Measurements from ENCODE around the gene DNAJB6. TPM values are rescaled to one million over a fixed set of nuclear protein-coding genes. Genes with fewer than 3 reads are reported as not detected.
"Not testable (repeated sequence)": the region's sequence is repeated elsewhere in the genome, so short reads cannot be mapped to it uniquely, and the experiment has no call there.

The DNAJB6 gene
- total RNA-seq, 1 donor from 2014 or later: 119 TPM

DNA sequence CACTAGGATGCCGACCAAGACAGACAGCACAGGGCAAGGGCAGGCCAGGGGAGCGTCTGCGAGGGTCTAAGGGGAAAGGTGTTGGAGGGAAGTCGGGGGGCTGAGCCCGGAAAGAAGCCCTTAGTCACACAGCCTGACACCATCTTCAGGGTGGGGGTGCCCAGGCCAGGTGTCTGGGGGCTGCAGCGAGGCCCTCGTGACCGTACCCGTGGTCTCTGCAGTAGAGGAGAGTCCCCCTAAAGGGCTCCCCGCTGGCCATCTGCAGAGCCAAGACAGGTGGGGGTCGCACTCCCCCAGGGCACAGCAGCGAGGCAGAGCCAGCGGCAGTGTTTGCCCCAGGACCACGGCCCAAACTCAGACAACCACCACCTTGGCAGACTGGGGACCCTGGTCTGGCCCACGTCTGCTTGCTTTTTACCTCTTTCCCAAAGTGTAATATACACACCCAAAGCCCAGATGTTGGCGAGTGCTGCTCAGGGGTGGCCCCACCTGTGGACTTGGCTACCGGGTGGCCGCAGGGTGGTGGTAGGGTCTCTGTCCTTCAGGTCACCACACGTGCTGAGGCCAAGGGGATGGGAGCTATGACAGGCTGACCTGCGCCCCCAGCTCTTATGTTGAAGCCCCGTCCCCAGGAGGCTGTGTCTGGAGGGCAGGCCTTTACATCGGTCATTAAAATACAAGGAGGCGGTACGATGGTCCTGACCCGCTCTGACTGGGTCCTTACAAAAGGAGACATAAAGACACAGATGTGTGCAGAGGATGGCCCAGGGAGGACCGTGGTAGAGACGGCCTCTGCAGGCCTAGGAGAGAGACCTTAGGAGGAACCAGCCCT lies 107.4 kb downstream of the DNAJB6 start:
- no peak for DNase-seq

DNA sequence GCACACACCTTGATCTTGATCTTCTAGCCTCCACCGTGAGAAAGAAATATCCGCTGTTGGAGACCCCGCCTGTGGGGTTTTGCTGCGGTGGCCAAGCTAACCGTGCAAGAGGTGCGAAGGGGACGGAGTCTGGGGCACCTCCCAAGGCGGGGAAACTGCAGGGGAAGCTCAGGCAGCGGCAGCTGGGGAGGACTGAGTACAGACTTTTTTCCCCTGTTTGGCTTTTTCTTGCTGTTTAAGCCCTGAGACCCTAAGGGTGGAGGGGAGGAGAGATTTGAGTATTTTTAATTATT lies 108.0 kb downstream of the DNAJB6 start:
- no peak for DNase-seq

DNA sequence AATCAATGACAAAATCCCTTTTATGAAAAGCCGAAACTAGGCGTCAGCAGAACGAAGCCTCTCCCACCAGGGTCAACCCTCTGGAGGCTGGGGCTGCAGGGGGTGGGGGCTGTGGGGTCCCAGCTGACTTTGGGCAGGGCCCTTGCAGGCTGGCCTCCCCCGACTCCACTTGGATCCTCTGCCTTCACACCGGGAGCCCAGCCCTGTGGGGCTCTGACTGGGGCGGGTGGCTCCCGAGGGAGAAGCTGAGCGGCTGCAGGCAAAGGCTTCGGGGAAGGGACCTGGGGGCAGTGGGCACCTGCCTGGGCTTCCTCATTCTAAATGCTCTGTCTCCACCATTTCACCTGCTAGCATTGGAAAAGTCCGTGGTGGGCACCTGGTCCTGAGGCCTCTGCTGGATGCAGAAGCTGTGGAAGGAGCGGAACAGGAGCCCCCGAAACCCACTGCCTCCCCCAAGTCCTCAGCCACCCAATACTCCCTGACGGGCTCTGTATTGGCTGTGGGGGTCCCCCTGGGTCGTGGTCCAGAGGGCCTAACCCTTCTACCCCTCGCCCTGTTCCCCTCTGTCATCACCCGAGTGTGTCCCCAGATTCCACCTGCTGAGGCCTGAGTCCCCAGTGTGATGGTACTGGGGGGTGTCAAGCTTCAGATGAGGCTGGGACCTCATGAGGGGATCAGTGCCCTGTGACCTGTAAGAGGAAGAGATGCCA lies 108.6 kb downstream of the DNAJB6 start:
- DNase-seq: no peak

DNA sequence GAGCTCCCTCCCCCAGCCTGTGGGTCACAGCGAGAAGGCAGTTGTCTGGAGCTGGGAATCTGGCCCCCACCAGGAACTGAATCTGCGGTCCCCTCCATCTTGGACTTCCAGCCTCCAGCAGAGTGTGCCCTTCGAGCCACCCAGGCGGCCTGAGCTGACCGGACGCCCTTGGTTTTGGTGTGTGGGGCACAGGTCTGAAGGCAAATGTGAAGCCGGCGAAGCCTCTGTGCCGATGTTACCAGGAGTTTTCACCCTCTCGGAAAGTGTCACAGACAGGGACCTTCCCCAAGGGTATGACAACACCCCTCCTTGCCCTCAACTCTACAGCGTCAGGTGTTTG lies 109.1 kb downstream of the DNAJB6 start:
- no peak for DNase-seq

DNA sequence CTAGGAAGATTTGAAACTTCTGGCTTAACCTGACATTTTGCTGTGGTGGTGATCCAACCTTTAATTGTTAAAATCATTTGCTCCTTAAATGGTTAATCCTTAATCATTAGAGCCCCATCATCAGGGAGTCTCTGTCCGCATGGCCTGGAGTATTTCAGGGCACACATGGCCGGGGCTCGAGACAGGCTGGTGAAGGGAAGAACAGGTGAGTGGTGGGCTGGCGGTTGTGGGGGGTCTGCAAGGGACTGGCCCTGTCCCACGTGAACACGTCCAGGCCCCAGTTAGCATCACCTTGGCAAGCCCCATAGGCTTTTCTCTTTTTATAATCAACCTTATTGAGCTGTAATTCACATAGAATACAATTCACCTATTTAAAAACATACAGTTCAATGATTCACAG lies 109.5 kb downstream of the DNAJB6 start:
- no peak for DNase-seq

DNA sequence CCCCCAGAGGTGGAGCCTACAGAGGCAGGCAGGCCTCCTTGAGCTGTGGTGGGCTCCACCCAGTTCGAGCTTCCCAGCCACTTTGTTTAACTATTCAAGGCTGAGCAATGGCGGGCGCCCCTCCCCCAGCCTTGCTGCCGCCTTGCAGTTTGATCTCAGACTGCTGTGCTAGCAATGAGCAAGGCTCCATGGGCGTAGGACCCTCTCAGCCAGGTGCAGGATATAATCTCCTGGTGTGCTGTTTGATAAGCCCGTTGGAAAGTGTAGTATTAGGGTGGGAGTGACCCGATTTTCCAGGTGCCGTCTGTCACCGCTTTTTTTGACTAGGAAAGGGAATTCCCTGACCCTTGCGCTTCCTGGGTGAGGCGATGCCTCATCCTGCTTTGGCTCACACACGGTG lies 117.2 kb downstream of the DNAJB6 start:
- not testable (repeated sequence) for DNase-seq

DNA sequence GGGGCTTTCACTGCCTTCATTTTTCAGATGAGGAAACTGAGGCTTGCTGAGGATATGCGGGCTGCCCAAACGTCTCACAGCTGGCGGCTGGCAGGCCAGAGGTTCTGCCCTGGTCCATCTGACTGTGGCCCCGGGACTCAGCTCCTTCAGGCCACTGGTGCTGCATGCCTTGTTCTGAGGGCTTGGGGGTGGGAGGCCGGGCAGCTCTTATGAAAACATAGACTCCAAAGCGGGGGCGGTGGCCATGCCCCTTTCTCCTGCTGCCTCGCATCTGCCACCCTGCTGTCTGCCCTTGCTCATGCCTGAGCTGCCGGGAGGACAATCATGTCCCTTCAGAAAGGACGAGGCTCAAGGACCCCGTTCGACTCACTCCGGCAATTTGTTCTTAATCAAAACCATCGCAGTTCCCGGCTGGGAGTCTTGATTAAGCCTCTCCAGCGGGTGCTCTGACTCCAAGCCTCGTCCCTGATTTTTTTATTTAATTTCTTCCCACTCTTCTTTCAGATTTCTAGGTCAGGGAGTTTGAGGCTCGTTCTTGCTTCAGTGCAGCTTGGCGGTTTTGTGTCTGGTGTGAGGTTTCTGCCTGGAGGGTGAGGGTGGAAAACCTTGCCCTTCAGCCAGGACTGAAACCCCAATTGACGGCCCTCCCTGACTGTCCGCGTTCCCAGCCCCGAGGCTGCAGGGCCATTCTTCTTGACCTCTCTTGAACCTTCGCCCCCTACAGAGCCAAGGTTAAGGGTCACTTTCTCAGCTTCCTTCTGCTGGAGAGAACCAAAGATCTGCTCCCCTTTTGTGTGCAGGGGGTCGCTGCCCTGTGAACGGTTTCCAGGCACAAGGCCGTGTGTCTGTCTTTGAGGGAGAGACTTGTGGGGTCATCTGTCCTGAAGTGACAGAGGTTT lies 120.8 kb downstream of the DNAJB6 start:
- DNase-seq: no peak

DNA sequence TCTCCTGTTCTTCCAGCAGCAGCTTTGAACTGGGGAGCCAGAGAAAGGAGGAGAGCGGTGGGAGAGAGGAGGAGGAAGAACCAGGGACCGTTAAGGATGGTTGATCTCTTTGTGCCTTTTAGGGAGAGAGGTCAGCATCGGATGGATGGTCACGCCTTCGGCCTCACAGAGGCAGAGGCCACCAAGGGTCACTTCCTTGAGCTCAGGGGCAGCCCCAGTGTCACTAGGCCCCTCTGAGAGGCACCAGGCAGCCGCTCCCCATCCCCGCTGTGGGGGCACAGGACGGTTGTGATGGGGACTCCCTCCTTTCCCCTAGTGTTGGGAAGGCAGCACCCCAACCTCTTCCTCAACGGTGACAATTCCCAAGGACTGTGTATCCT lies 121.4 kb downstream of the DNAJB6 start:
- no peak for DNase-seq

DNA sequence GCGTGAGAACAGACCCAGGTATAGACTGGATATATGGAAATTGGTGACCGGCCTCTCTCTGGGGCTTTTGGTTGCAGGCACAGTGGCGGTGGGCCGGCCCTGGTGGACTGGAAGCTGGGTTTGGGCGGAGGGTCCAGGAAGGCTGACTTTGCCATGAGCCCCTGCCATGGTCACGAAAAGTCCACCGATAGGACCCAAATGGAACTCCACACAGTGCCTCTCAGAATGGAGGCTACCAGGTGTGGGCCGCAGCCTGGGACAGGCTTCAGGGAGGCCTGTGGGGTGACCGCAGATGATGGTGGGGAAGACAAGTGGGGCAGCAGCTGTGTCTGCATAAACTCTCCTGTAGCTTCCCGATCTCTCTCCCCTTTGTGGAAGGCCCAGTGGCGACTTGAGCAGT lies 123.2 kb downstream of the DNAJB6 start:
- no peak for DNase-seq

DNA sequence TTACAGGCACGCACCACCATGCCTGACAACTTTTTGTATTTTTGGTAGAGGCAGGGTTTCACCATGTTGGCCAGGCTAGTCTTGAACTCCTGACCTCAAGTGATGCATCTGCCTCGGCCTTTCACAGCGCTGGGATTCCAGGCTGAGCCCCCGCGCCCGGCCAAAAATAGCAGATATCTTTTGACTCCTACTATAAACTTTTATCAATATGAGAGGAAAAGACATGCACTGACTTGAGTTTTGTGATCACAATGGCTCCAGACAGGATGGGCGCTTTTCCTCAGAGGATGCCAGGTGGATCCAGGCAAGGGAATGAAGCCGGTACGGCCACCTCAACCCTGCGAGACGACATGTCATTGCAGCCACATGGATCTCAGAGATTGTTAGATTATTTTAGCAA lies 123.9 kb downstream of the DNAJB6 start:
- DNase-seq: no peak

DNA sequence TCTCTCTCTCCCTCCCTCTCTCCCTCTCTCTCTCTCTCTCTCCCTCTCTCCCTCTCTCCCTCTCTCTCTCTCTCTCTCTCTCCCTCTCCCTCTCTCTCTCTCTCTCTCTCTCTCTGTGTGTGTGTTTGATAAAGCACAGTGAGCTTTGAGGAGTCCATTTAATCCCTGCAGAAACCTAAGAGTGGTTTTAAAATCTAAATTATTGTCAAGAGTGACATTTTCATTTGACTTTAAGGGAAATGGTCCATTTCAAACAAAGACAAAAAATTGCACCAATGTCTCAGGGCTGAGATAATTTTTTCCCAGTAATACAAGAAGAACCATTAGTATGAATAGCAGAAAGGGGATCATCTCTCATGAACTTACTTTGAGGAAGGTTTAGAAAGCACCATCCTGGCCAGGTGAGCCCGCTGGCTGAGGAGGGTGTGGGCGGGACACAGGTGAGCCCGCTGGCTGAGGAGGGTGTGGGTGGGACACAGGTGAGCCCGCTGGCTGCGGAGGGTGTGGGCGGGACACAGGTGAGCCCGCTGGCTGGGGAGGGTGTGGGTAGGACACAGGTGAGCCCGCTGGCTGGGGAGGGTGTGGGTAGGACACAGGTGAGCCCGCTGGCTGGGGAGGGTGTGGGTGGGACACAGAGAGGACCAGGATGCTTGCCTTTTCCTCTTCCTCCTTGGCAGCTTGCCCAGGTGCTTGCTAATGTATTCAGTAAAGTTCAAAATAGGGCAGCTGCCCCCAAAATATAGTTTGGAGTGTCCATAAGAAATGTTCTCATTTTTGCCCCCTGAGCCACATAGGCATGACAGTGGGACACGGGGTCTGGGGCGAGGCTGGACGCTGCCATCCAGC lies 125.0 kb downstream of the DNAJB6 start:
- no peak for DNase-seq

DNA sequence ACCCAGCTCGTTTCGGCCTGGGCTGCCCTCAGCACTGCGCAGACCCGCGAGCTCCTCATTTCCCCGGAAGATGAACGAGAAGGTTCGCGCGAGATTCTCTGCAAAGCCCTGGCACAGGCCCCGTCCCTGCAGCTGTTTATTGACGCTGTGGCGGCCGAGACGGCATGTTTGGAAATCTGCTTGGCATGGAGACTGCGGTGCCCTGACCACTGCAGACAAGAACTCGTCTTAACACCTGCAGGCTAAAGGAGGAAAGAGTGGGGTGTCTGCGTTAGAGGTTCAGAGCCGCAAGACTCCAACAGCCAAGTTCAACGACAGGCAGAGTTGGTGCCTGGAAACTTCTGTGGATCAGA lies 125.6 kb downstream of the DNAJB6 start:
- DNase-seq: no peak

DNA sequence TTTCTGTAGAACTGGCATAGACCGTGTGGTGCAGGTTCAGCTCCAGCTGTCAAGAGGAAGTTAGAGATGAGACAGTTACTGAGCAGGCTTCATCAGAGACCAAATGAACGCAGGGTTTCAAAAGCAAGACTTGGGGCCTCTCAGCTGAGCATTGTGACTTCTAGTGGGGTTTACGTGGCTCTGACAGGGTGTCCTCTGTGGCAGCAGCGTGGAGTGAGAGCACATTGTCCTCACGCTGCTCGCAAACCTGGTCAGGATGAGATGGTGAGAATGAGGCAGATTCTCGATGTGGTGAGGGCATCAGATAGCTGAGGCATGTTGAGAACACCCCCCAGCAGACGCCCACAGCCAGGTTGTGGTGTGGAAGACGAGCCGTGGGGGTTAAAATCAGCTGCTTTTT lies 126.0 kb downstream of the DNAJB6 start:
- no peak for DNase-seq

DNA sequence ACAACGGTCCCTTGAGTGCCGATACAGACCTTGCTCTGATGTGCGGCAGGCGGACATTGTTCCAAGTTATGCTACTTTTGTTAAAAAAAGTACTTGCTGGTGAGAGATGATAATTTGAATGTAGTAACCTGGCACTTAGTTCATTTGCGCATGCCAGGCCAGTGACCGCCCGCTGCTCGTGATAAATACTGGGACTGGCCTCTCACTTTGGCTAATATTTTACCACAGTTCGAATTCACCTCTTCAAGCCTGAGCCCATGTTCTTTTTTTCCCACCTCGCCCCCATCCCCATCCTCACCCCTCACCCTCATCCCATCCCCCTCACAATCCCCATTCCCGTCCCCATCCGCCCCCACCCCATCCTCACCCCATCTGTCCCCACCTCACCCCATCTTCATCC lies 126.4 kb downstream of the DNAJB6 start:
- DNase-seq: no peak

DNA sequence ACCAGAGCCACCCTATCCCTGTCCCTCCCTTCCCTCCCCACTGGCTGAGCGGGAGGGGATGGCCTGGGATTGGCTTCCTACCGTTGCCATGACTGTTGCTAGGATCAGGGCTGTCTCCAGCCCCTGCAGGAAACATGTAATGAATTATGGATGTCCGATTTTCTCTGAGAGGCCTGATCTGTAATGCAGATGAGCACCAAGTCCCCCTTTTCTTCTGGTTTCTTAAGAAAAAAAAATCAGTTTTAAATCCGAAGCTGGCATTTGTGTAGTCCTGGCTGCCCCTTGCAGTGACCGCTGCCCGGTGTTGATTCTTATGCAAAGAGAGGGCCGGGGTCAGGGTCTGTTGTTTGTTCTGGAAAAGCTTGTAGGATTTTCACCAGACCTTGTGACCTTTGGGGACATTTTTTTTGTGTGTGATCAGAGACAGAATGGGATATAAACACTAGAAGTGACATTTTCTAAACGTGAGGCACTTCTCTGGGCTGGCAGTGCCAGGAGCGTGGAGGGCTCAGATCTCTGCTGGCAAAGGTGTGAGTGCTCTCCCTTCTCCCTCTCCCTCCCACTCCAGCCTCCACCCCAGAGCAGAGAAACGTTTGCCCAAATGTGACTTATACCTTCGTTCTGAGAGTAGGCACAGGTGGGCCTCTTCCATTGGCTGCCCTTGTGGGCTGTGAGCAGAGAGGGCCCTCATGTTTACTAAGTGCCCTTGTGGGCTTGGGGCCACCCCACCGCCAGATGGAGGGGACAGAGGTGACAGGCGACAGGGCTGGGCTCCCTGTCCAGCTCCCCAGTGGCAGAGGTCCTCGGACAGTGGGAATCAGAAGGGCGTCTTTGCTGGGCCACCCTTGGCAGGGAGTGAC lies 127.5 kb downstream of the DNAJB6 start:
- DNase-seq: no peak

DNA sequence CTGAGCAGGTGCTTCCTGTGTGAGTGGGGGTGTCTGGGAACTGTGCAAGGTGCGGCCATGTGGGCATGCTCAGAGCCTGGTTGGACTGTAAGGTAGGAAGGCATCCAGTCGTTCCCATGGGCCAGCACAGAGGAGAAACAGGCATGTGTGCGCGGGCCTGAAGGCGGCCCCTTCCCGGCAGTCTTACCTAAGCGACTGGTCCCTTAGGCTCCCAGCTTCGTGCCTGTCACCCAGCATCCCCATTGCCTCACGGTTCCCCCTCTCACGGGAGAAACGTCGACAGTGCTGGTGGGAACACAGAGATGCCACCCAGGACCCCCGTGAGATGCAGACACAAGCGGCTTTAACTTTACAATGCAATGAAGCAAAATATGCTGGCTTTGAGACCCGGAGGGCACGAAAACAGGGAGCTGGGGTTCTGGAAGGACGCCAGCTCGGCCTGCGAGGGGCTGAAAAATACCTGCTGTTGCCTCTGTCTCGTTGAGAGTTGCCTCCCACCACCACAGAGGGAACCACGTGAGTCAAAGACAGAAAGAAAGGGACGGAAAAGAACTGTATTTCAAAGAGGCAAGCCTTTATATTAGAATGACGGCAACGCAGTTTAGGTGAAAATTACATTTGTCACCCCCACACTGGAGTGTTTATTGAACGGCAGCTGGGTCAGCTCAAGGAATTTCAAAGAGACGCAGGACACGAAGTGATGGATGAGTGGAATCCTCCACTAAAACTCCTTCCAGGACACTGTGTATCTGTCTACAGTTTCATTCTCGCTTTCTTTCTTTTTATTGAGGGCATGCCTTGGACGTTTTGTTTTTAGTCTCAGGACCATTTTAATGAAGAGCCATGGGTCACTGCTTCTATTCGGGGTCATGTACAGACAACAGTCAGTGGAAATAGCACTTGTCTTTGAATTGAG lies 128.4 kb downstream of the DNAJB6 start:
- DNase-seq: no peak

DNA sequence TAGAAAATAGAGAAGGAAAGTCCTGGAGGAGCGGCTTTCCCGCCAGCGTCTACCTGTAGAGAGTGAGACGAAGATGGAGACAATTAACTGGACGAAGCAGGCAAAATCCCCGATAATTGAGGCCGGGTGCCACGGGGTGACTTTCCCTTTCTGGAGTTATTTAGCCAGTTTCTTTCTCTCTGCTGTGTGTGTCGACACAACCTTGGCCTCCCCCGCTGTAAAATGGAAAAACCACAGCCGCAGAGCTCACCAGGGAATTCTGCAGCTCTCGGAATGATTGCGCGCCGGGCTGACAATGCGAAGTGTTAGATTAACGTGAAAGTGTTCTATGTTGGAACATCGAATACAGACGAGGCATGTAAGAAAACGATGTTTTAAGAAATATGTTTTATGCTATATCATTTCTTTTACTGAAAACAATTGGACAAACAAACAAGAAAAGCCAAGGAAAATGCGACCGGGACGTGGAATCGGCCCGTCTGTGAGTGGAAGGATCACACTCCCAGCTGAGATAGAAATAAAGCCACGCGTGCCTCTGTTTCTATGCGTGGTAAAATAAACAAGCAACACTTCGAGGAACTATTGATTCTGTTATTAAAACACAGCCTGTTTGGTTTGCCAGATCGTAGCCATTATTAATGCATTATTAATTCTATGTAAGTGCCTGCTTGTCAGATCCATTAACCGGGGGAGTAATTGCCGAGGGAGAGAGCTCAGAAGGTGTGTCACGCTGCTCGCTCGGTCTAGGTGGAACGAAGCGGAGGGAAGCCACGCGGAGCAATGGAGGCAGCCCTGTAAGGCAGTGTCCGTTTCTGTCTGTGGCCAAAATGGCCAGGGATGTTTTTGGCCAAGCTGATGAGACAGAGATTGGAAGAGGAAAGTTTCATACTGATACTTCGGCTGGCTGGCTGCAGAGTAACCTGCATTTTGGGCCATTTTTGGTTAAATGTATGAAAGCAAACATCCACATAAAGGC lies 129.4 kb downstream of the DNAJB6 start:
- no peak for DNase-seq

DNA sequence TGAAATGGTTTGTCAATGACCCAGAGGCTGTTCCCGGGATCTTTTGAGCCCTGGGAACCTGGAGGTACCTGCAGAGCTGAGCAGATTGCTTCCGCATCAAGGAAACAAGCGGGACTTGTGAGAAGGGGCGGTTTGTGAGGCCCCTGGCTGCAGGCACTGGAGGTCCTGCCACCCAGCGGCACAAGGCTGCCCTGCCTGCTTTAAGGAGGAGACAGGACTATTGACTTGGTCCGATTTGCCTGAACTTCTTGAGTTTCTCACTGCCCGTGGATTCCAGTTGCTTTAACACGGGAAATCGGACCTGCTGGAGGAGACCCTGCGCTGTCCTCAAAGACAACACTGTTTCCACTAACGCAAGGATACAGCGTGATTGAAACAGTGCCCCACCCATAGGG lies 130.1 kb downstream of the DNAJB6 start:
- DNase-seq: no peak
